GM18861 (cell line): ENCODE data around the gene CFAP90.

Source experiments
- ATAC-seq: cut with Tn5 transposase; IDR thresholded peaks from one replicate; pipeline ENCODE4 v1.9.1; 2021; ENCODE audit not compliant: unreplicated experiment

Gene CFAP90

GRCh38 chr5:7850395-7851239, at the start of gene CFAP90:
TSS of gene CFAP90 (minus strand) at chr5:7851133. CDS start at chr5:7851021, 112 bp downstream.
- ATAC-seq: no peak

- peak; percentile 68 for ATAC-seq
Measured at GRCh38 chr5:7897014-7897600, 46.2 kb upstream of the CFAP90 start.

GRCh38 chr5:7894860-7895259, 43.9 kb upstream of the CFAP90 start:
- ATAC-seq: peak; percentile 87

- no peak for ATAC-seq
Measured at GRCh38 chr5:7894439-7894838, 43.5 kb upstream of the CFAP90 start.

GRCh38 chr5:7888901-7889300, 38.0 kb upstream of the CFAP90 start:
- ATAC-seq: no peak

- no peak for ATAC-seq
Measured at GRCh38 chr5:7886849-7887475, 36.0 kb upstream of the CFAP90 start.

- no peak for ATAC-seq
Measured at GRCh38 chr5:7884491-7885267, 33.7 kb upstream of the CFAP90 start.

GRCh38 chr5:7882926-7883325, 32.0 kb upstream of the CFAP90 start:
- no peak for ATAC-seq

GRCh38 chr5:7881816-7882215, 30.9 kb upstream of the CFAP90 start:
- no peak for ATAC-seq

GRCh38 chr5:7881091-7881490, 30.2 kb upstream of the CFAP90 start:
- no peak for ATAC-seq

- peak; percentile 99 for ATAC-seq
Measured at GRCh38 chr5:7878381-7878873, 27.5 kb upstream of the CFAP90 start.

- no peak for ATAC-seq
Measured at GRCh38 chr5:7877851-7878250, 26.9 kb upstream of the CFAP90 start.

GRCh38 chr5:7876867-7877266, 25.9 kb upstream of the CFAP90 start:
- peak; percentile 31 for ATAC-seq

- no peak for ATAC-seq
Measured at GRCh38 chr5:7875151-7875550, 24.2 kb upstream of the CFAP90 start.

GRCh38 chr5:7874639-7875038, 23.7 kb upstream of the CFAP90 start:
- ATAC-seq: no peak

GRCh38 chr5:7873216-7873615, 22.3 kb upstream of the CFAP90 start:
- ATAC-seq: no peak

GRCh38 chr5:7872517-7873130, 21.7 kb upstream of the CFAP90 start:
- no peak for ATAC-seq

GRCh38 chr5:7871653-7872052, 20.7 kb upstream of the CFAP90 start:
- no peak for ATAC-seq

- ATAC-seq: no peak
Measured at GRCh38 chr5:7869474-7870136, 18.7 kb upstream of the CFAP90 start.
